HepG2 (cell line): ENCODE measurements around the gene BPIFB2. TPM values are rescaled to one million over a fixed set of nuclear protein-coding genes. Genes with fewer than 3 reads are reported as not detected.

Experiments used
- ARID2 ChIP-seq: sonication (generic); formaldehyde crosslinking; IDR thresholded peaks from 2 replicates; pipeline ENCODE4 v1.8.1; 2022; ENCODE audit warnings: mild to moderate bottlenecking, missing genetic modification reagents, borderline replicate concordance
- ELF3 ChIP-seq: IDR thresholded peaks from 2 replicates; pipeline ENCODE4 v1.6.1; 2016; ENCODE audit warnings: missing genetic modification reagents, missing compliant biosample characterization
- IKZF4 ChIP-seq: sonication (generic); formaldehyde crosslinking; IDR thresholded peaks from 2 replicates; pipeline ENCODE4 v1.5.1; 2020; ENCODE audit warnings: borderline replicate concordance, mild to moderate bottlenecking, low read depth, missing genetic modification reagents; ENCODE audit errors: not compliant biosample characterization
- MAFK ChIP-seq, 2 experiments: IDR thresholded peaks in 1 of 2; conservative IDR thresholded peaks in 1 of 2; 2 replicates each; pipeline ENCODE4 v1.6.1; 2011; ENCODE audit warnings: improper control_type of control experiment in 2 of 2, low read length in 2 of 2
- MTA1 ChIP-seq: sonication (generic); formaldehyde crosslinking; IDR thresholded peaks from 2 replicates; pipeline ENCODE4 v1.4.0; 2020; ENCODE audit warnings: missing genetic modification reagents, mild to moderate bottlenecking, borderline replicate concordance
- PHF20 ChIP-seq: sonication (generic); formaldehyde crosslinking; IDR thresholded peaks from 2 replicates; pipeline ENCODE4 v1.5.0; 2020; ENCODE audit warnings: mild to moderate bottlenecking, missing genetic modification reagents
- PHF21A ChIP-seq: sonication (generic); formaldehyde crosslinking; IDR thresholded peaks from 2 replicates; pipeline ENCODE4 v1.5.0; 2020; ENCODE audit warnings: mild to moderate bottlenecking, missing genetic modification reagents
- RBM39 ChIP-seq: fragments of 200-400 bp; formaldehyde crosslinking; IDR thresholded peaks from one replicate; pipeline ENCODE4 v1.6.1; 2018; ENCODE audit warnings: antibody characterized with exemption, mild to moderate bottlenecking, low read depth, low read length; ENCODE audit not compliant: poor library complexity, severe bottlenecking
- ZNF138 ChIP-seq: sonication (generic); formaldehyde crosslinking; IDR thresholded peaks from 2 replicates; pipeline ENCODE4 v1.5.0; 2020; ENCODE audit warnings: mild to moderate bottlenecking, low read depth, missing genetic modification reagents
- ZNF264 ChIP-seq: sonication (generic); formaldehyde crosslinking; IDR thresholded peaks from 2 replicates; pipeline ENCODE4 v1.4.0; 2020; ENCODE audit warnings: missing genetic modification reagents
- ZNF317 ChIP-seq: sonication (generic); formaldehyde crosslinking; IDR thresholded peaks from 2 replicates; pipeline ENCODE4 v1.5.0; 2020; ENCODE audit warnings: mild to moderate bottlenecking, missing genetic modification reagents
- ZNF619 ChIP-seq: sonication (generic); formaldehyde crosslinking; IDR thresholded peaks from 2 replicates; pipeline ENCODE4 v1.4.0; 2020; ENCODE audit warnings: mild to moderate bottlenecking, missing genetic modification reagents
- ZZZ3 ChIP-seq: sonication (generic); formaldehyde crosslinking; IDR thresholded peaks from 2 replicates; pipeline ENCODE4 v1.4.0; 2020; ENCODE audit warnings: missing genetic modification reagents, mild to moderate bottlenecking, borderline replicate concordance
- polyA plus RNA-seq, 8 experiments: library from polyadenylated mRNA; depleted of rRNA in 3 of 8; stranded (reverse) in 7 of 8; unstranded in 1 of 8; fragments of >200 nt; fragmentation: Illumina TruSeq in 4 of 8; extraction: Trizol in 4 of 8; gene quantifications; 2 replicates each; pipeline versions ENCODE4 v1.2.1 to v1.2.3, GENCODE V29; 2011 to 2016; ENCODE audit warnings: low read depth in 4 of 8, missing spikeins in 1 of 8, mixed read lengths in 1 of 8; ENCODE audit not compliant: insufficient read depth in 1 of 8
- total RNA-seq, 5 experiments: library from RNA; depleted of rRNA; stranded (reverse); fragments of >200 nt; fragmentation: Illumina TruSeq; extraction: Trizol; gene quantifications; 2 replicates each; pipeline ENCODE4 v1.2.3, GENCODE V29; 2016; ENCODE audit warnings: low read depth in 1 of 5
- TF ChIP-seq, protein P1 (sequence below): sonication (generic); formaldehyde crosslinking; IDR thresholded peaks from 2 replicates; pipeline ENCODE4 v1.4.0; 2020; ENCODE audit warnings: missing genetic modification reagents; ENCODE audit errors: not compliant biosample characterization
- TF ChIP-seq, protein P2 (sequence below): sonication (generic); formaldehyde crosslinking; conservative IDR thresholded peaks from 2 replicates; pipeline ENCODE4 v1.4.0; 2020; ENCODE audit warnings: missing genetic modification reagents
- TF ChIP-seq, protein P3 (sequence below): sonication (generic); formaldehyde crosslinking; conservative IDR thresholded peaks from 2 replicates; pipeline ENCODE4 v1.4.0; 2020; ENCODE audit warnings: missing genetic modification reagents
- TF ChIP-seq, protein P4 (sequence below): sonication (generic); formaldehyde crosslinking; IDR thresholded peaks from 2 replicates; pipeline ENCODE4 v1.5.1; 2020; ENCODE audit warnings: mild to moderate bottlenecking, missing genetic modification reagents, moderate library complexity

The BPIFB2 gene
- total and polyA plus RNA-seq, 2 of the 13 experiments (the other 11 are each of a cell fraction or from before 2014, with no cell fraction given): 54.5 to 902 TPM

DNA sequence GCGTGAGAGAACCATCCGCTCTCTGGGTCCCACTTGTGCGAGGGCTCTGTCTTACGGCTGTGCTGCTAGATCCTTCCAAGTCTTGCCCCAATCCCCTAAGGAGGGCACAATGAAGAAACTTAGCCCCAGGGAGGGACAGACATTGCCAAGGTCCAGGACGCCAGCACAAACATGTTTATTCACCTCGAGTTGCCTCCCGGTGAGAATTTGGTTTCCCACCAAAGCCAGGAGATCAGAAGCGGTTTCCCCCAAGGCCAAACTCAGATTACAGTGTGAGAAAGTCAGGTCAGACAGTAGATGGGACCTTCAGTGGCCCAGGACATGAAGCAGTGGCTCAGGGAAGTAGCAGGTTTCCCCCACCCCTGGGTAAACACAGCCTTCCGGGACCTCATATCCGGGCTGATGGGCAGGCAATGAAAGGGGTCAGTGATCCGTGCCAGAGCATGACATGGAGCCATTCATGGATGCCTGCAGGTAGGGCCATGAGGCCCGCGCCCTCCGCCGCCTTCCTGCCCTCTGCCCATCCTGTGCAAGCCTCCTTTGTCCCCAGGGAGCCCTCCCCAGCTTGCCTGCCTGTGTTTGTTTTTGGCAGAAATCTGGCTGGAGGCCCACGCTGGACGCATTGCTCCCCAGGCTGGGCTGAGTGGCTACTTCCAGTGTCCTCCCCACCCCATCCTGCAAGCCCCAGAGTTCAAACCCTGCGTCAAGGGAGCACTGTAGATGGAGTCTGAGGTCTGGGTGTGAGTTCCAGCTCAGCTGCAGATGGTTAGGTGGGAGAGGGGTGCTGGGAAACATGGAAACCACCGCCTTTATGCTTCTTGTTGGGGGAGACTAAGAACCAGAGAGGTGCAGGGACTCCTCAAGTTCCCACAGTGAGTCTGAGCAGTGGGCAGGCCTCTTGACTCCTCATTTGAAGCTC is 2.0 kb downstream of the BPIFB2 start (continued):
- TF ChIP-seq, protein P1, sequence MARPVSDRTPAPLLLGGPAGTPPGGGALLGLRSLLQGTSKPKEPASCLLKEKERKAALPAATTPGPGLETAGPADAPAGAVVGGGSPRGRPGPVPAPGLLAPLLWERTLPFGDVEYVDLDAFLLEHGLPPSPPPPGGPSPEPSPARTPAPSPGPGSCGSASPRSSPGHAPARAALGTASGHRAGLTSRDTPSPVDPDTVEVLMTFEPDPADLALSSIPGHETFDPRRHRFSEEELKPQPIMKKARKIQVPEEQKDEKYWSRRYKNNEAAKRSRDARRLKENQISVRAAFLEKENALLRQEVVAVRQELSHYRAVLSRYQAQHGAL (CRISPR knock-in tag): no peak
- TF ChIP-seq MTA1 (CRISPR knock-in tag) (peak; percentile 99), RBM39 (peak; percentile 90), ARID2 (CRISPR knock-in tag) (no peak; the same call in 1 of the 2 replicates), ZNF317 (CRISPR knock-in tag) (peak; percentile 93), ZZZ3 (CRISPR knock-in tag) (peak; percentile 97), IKZF4 (CRISPR knock-in tag) (peak; percentile 68), ZNF619 (CRISPR knock-in tag) (peak; percentile 86; the same call in 1 of the 2 replicates), MAFK (conservative IDR thresholded peaks at IDR 0.05 in 1 of 2, IDR thresholded peaks at IDR 0.05 in 1 of 2; ENCODE audit: low read length in 2 of 2) (no peak), PHF20 (CRISPR knock-in tag) (0 out of 2 replicates have a peak, but pooled peaks have one; percentile 63), ELF3 (CRISPR knock-in tag) (peak; percentile 100), ZNF264 (peak; percentile 36; the same call in 1 of the 2 replicates), PHF21A (peak; percentile 100), ZNF138 (CRISPR knock-in tag) (no peak)
- TF ChIP-seq, protein P2, sequence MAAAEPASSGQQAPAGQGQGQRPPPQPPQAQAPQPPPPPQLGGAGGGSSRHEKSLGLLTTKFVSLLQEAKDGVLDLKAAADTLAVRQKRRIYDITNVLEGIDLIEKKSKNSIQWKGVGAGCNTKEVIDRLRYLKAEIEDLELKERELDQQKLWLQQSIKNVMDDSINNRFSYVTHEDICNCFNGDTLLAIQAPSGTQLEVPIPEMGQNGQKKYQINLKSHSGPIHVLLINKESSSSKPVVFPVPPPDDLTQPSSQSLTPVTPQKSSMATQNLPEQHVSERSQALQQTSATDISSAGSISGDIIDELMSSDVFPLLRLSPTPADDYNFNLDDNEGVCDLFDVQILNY (CRISPR knock-in tag): no peak
- TF ChIP-seq, protein P3, sequence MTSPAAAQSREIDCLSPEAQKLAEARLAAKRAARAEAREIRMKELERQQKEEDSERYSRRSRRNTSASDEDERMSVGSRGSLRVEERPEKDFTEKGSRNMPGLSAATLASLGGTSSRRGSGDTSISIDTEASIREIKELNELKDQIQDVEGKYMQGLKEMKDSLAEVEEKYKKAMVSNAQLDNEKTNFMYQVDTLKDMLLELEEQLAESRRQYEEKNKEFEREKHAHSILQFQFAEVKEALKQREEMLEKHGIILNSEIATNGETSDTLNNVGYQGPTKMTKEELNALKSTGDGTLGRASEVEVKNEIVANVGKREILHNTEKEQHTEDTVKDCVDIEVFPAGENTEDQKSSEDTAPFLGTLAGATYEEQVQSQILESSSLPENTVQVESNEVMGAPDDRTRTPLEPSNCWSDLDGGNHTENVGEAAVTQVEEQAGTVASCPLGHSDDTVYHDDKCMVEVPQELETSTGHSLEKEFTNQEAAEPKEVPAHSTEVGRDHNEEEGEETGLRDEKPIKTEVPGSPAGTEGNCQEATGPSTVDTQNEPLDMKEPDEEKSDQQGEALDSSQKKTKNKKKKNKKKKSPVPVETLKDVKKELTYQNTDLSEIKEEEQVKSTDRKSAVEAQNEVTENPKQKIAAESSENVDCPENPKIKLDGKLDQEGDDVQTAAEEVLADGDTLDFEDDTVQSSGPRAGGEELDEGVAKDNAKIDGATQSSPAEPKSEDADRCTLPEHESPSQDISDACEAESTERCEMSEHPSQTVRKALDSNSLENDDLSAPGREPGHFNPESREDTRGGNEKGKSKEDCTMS (CRISPR knock-in tag): 0 out of 2 replicates have a peak, but pooled peaks have one; percentile 13
- TF ChIP-seq, protein P4, sequence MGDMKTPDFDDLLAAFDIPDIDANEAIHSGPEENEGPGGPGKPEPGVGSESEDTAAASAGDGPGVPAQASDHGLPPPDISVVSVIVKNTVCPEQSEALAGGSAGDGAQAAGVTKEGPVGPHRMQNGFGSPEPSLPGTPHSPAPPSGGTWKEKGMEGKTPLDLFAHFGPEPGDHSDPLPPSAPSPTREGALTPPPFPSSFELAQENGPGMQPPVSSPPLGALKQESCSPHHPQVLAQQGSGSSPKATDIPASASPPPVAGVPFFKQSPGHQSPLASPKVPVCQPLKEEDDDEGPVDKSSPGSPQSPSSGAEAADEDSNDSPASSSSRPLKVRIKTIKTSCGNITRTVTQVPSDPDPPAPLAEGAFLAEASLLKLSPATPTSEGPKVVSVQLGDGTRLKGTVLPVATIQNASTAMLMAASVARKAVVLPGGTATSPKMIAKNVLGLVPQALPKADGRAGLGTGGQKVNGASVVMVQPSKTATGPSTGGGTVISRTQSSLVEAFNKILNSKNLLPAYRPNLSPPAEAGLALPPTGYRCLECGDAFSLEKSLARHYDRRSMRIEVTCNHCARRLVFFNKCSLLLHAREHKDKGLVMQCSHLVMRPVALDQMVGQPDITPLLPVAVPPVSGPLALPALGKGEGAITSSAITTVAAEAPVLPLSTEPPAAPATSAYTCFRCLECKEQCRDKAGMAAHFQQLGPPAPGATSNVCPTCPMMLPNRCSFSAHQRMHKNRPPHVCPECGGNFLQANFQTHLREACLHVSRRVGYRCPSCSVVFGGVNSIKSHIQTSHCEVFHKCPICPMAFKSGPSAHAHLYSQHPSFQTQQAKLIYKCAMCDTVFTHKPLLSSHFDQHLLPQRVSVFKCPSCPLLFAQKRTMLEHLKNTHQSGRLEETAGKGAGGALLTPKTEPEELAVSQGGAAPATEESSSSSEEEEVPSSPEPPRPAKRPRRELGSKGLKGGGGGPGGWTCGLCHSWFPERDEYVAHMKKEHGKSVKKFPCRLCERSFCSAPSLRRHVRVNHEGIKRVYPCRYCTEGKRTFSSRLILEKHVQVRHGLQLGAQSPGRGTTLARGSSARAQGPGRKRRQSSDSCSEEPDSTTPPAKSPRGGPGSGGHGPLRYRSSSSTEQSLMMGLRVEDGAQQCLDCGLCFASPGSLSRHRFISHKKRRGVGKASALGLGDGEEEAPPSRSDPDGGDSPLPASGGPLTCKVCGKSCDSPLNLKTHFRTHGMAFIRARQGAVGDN (CRISPR knock-in tag): peak; percentile 99
